Keratinocyte (primary cell): ENCODE results near the gene ACER3. TPM values are rescaled to one million over a fixed set of nuclear protein-coding genes. Genes with fewer than 3 reads are reported as not detected.

Experiments used
- DNase-seq: peaks from one replicate; pipeline ENCODE4 v3.0.0-alpha.2; 2011; ENCODE audit warnings: low read depth, missing footprints, low spot score
- FAIRE-seq: peaks from 2 replicates; lab custom pipeline; 2011; peaks lifted over from hg19 to GRCh38; lab: Jason Lieb, UNC
- H2AFZ ChIP-seq: 2 replicates; pipeline ENCODE4 v1.6.0; 2012; ENCODE audit warnings: low read length, control low read depth, inconsistent platforms; ENCODE audit not compliant: control insufficient read depth
- H3K27ac ChIP-seq: 2 replicates; pipeline ENCODE4 v1.5.1; 2011; ENCODE audit warnings: low read length; ENCODE audit not compliant: control insufficient read depth, insufficient read depth
- H3K27me3 ChIP-seq: 3 replicates; pipeline ENCODE4 v1.6.0; 2011; ENCODE audit warnings: low read length; ENCODE audit not compliant: control insufficient read depth, insufficient read depth; ENCODE audit errors: extremely low read depth
- H3K36me3 ChIP-seq, 2 experiments: 2 replicates in 1 of 2; 3 replicates in 1 of 2; pipeline ENCODE4 v1.5.1; 2011; ENCODE audit warnings: low read length in 2 of 2, mild to moderate bottlenecking in 1 of 2; ENCODE audit not compliant: control insufficient read depth in 2 of 2, insufficient read depth in 2 of 2; ENCODE audit errors: extremely low read depth in 1 of 2
- H3K4me1 ChIP-seq: 3 replicates; pipeline ENCODE4 v1.5.1; 2011; ENCODE audit warnings: low read length; ENCODE audit not compliant: control insufficient read depth, insufficient read depth; ENCODE audit errors: extremely low read depth
- H3K4me2 ChIP-seq: 3 replicates; pipeline ENCODE4 v1.6.0; 2011; ENCODE audit warnings: low read depth, low read length; ENCODE audit not compliant: control insufficient read depth, insufficient read depth; ENCODE audit errors: extremely low read depth
- H3K4me3 ChIP-seq, 3 experiments: fragments of 200-600 bp in 1 of 3; sonication (generic) in 1 of 3; 2 replicates in 2 of 3; 3 replicates in 1 of 3; pipeline ENCODE4 v1.5.1; 2011 to 2016; ENCODE audit warnings: low read length in 3 of 3, mild to moderate bottlenecking in 3 of 3, control low read depth in 2 of 3, inconsistent platforms in 1 of 3, low read depth in 1 of 3, mixed read lengths in 1 of 3, mixed run types in 1 of 3, moderate library complexity in 1 of 3; ENCODE audit not compliant: control insufficient read depth in 2 of 3, insufficient read depth in 2 of 3; ENCODE audit errors: extremely low read depth in 1 of 3
- H3K79me2 ChIP-seq: 2 replicates; pipeline ENCODE4 v1.6.0; 2012; ENCODE audit warnings: low read length; ENCODE audit not compliant: control insufficient read depth, insufficient read depth
- H3K9ac ChIP-seq: 3 replicates; pipeline ENCODE4 v1.6.0; 2011; ENCODE audit warnings: low read length; ENCODE audit not compliant: control insufficient read depth, insufficient read depth; ENCODE audit errors: extremely low read depth
- H3K9me1 ChIP-seq: 3 replicates; pipeline ENCODE4 v1.6.0; 2011; ENCODE audit warnings: low read length; ENCODE audit not compliant: control insufficient read depth, insufficient read depth; ENCODE audit errors: extremely low read depth
- H3K9me3 ChIP-seq: 2 replicates; pipeline ENCODE4 v1.5.1; 2012; ENCODE audit warnings: low read depth, low read length; ENCODE audit not compliant: control insufficient read depth
- H4K20me1 ChIP-seq: 3 replicates; pipeline ENCODE4 v1.6.0; 2011; ENCODE audit warnings: low read length; ENCODE audit not compliant: control insufficient read depth, insufficient read depth; ENCODE audit errors: extremely low read depth
- EZH2 ChIP-seq: IDR thresholded peaks from one replicate; pipeline ENCODE4 v1.6.1; 2012; ENCODE audit warnings: inconsistent platforms, mild to moderate bottlenecking, low read length, moderate library complexity
- dilution Hi-C: fragments of 300-500 bp; cut with MboI; formaldehyde crosslinking; loops from one replicate; pipeline ENCODE4 v1.7.0; 2020; ENCODE audit warnings: low sequenced_read_pairs; ENCODE audit not compliant: extremely low pct_ligation_motif_present
- polyA plus RNA-seq, 5 experiments: library from polyadenylated mRNA; depleted of rRNA in 3 of 5; stranded (reverse) in 3 of 5; stranded (forward) in 1 of 5; unstranded in 1 of 5; fragments of >200 nt; gene quantifications; 1 replicate in 1 of 5; 2 replicates in 3 of 5; 3 replicates in 1 of 5; pipeline versions ENCODE4 v1.2.1 to v1.2.3, GENCODE V29; 2011 to 2012; ENCODE audit warnings: missing spikeins in 2 of 5, low read depth in 1 of 5, low replicate concordance in 1 of 5
- TF ChIP-seq, protein P1 (sequence below), 3 experiments: IDR thresholded peaks in 1 of 3; conservative IDR thresholded peaks in 1 of 3; optimal IDR thresholded peaks in 1 of 3; 2 replicates in 2 of 3; 3 replicates in 1 of 3; pipeline versions ENCODE3 to v1.5.1; 2011; ENCODE audit warnings: low read length in 3 of 3, mild to moderate bottlenecking in 3 of 3, moderate library complexity in 2 of 3, control low read depth in 1 of 3, inconsistent platforms in 1 of 3; ENCODE audit not compliant: insufficient read depth in 2 of 3; ENCODE audit errors: extremely low read depth in 1 of 3

ACER3 gene
- polyA plus RNA-seq, 1 donor (not counting 4 experiments of a cell fraction or from before 2014, with no cell fraction given), result 55.0 TPM

DNA sequence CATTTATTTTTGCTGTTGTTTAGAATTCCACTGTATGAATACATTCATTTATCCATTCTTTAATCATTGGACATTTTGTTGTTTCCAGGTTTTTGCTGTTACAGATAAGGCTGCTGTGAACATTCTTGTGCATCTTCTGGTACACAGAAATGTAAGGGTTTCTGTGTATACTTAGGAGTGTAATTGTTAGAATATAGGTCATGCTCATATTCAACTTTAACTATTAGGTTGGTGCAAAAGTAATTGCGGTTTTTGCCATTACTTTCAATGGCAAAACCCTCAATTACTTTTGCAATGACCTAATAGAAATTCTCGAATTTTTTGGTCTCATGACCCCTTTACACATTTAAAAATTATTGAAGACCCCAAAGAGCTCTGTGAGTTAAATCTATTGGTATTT, 17.3 kb downstream of the ACER3 start:
- no peaks in the 10 kb centered on the region for H3K27me3 ChIP-seq
- H3K36me3 ChIP-seq, result peaks cover 0 to 5% of the 10 kb centered on the region in 2 experiments
- peaks cover 74% of the 10 kb centered on the region for H3K79me2 ChIP-seq
- TF ChIP-seq EZH2, result no peak
- TF ChIP-seq, protein P1, sequence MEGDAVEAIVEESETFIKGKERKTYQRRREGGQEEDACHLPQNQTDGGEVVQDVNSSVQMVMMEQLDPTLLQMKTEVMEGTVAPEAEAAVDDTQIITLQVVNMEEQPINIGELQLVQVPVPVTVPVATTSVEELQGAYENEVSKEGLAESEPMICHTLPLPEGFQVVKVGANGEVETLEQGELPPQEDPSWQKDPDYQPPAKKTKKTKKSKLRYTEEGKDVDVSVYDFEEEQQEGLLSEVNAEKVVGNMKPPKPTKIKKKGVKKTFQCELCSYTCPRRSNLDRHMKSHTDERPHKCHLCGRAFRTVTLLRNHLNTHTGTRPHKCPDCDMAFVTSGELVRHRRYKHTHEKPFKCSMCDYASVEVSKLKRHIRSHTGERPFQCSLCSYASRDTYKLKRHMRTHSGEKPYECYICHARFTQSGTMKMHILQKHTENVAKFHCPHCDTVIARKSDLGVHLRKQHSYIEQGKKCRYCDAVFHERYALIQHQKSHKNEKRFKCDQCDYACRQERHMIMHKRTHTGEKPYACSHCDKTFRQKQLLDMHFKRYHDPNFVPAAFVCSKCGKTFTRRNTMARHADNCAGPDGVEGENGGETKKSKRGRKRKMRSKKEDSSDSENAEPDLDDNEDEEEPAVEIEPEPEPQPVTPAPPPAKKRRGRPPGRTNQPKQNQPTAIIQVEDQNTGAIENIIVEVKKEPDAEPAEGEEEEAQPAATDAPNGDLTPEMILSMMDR (optimal IDR thresholded peaks at IDR 0.05 in 1 of 3, IDR thresholded peaks at IDR 0.05 in 1 of 3, conservative IDR thresholded peaks at IDR 0.05 in 1 of 3; ENCODE audit: extremely low read depth in 1 of 3, insufficient read depth in 2 of 3, low read length in 3 of 3), result no peak
- dilution Hi-C loops, result no loop called here
- no peak overlapping the region for H3K9ac ChIP-seq
- no peaks in the 10 kb centered on the region for H3K9me1 ChIP-seq
- FAIRE-seq, result no peak
- DNase-seq, result no peak
- H3K4me2 ChIP-seq, result no peak overlapping the region
- H3K27ac ChIP-seq, result no peak overlapping the region
- no peak overlapping the region for H2AFZ ChIP-seq
- no peaks in the 10 kb centered on the region for H3K4me1 ChIP-seq
- no peaks in the 10 kb centered on the region for H3K9me3 ChIP-seq
- H3K4me3 ChIP-seq, result no peak overlapping the region
- no peaks in the 10 kb centered on the region for H4K20me1 ChIP-seq

DNA sequence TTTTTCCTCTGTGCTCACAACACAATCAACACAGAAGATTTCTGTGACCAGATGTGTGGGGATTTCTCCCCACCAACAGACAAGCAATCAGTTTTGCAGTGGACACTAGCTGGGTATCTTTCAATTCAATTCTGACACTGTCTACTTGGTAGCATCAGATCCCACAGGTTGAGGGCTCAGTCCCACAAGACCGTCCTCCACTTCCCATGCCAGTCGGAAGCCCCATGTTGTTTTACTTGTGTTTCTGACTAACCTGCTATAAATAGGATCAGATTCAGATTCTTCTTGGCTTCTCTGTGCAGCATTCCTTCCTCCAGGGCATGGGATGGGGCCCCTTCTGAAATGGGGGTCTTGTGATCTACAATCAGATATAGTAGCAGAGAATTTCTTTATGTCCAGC, 19.6 kb downstream of the ACER3 start:
- dilution Hi-C loops, result no loop called here
- peaks cover 0 to 5% of the 10 kb centered on the region in 2 experiments for H3K36me3 ChIP-seq
- DNase-seq (no peak), FAIRE-seq (no peak)
- no peak overlapping the region for H3K27ac ChIP-seq
- no peak overlapping the region for H2AFZ ChIP-seq
- H3K4me1 ChIP-seq, result peaks cover 14% of the 10 kb centered on the region
- no peaks in the 10 kb centered on the region for H3K9me3 ChIP-seq
- H3K4me2 ChIP-seq, result no peak overlapping the region
- no peaks in the 10 kb centered on the region for H3K27me3 ChIP-seq
- H3K9ac ChIP-seq, result no peak overlapping the region
- H3K4me3 ChIP-seq, result no peak overlapping the region
- H3K79me2 ChIP-seq, result peaks cover 81% of the 10 kb centered on the region
- H3K9me1 ChIP-seq, result no peaks in the 10 kb centered on the region
- TF ChIP-seq, protein P1 (optimal IDR thresholded peaks at IDR 0.05 in 1 of 3, IDR thresholded peaks at IDR 0.05 in 1 of 3, conservative IDR thresholded peaks at IDR 0.05 in 1 of 3; ENCODE audit: extremely low read depth in 1 of 3, insufficient read depth in 2 of 3, low read length in 3 of 3), result no peak
- TF ChIP-seq EZH2, result no peak
- no peaks in the 10 kb centered on the region for H4K20me1 ChIP-seq
